Liver (tissue), 9 donors: ENCODE measurements around the gene ZNF334. TPM values are rescaled to one million over a fixed set of nuclear protein-coding genes. Genes with fewer than 3 reads are reported as not detected.

Source experiments
- DNase-seq: peaks from one replicate; pipeline ENCODE4 v3.0.0-alpha.2; 2017; ENCODE audit warnings: low spot score
- H3K27ac ChIP-seq, 2 donors: one replicate each; pipeline ENCODE4 v1.7.0; 2013; ENCODE audit warnings: inconsistent platforms in 2 of 2, low read length in 2 of 2, control low read depth in 1 of 2, low read depth in 1 of 2, mild to moderate bottlenecking in 1 of 2
- H3K27me3 ChIP-seq, 4 donors: one replicate each; pipeline versions ENCODE4 v1.6.1 to v1.7.0; 2013; ENCODE audit warnings: low read length in 3 of 4, inconsistent platforms in 1 of 4, mild to moderate bottlenecking in 1 of 4, moderate library complexity in 1 of 4; ENCODE audit not compliant: control insufficient read depth in 4 of 4, insufficient read depth in 4 of 4
- H3K36me3 ChIP-seq, 4 donors: one replicate each; pipeline versions ENCODE4 v1.6.1 to v1.7.0; 2013; ENCODE audit warnings: low read length in 3 of 4, mild to moderate bottlenecking in 3 of 4, low read depth in 1 of 4, moderate library complexity in 1 of 4; ENCODE audit not compliant: control insufficient read depth in 4 of 4, insufficient read depth in 3 of 4
- H3K4me1 ChIP-seq, 4 donors: one replicate each; pipeline versions ENCODE4 v1.6.1 to v1.7.0; 2013; ENCODE audit warnings: low read length in 3 of 4, mild to moderate bottlenecking in 3 of 4, moderate library complexity in 1 of 4; ENCODE audit not compliant: control insufficient read depth in 4 of 4, insufficient read depth in 4 of 4
- H3K4me3 ChIP-seq, 3 donors: one replicate each; pipeline versions ENCODE4 v1.6.1 to v1.7.0; 2013; ENCODE audit warnings: low read length in 3 of 3, control low read depth in 1 of 3, low read depth in 1 of 3, mild to moderate bottlenecking in 1 of 3
- H3K9ac ChIP-seq, 2 donors: one replicate each; pipeline ENCODE4 v1.7.0; 2013; ENCODE audit warnings: low read length in 2 of 2, mild to moderate bottlenecking in 2 of 2, moderate library complexity in 2 of 2, control low read depth in 1 of 2, low read depth in 1 of 2
- H3K9me3 ChIP-seq, 4 donors: one replicate each; pipeline versions ENCODE4 v1.6.1 to v1.7.0; 2013; ENCODE audit warnings: low read length in 3 of 4; ENCODE audit not compliant: control insufficient read depth in 4 of 4
- EGR1 ChIP-seq, 2 donors: IDR thresholded peaks; 2 replicates each; pipeline ENCODE4 v1.6.1; 2016 to 2018; ENCODE audit warnings: antibody characterized with exemption in 2 of 2, low read depth in 2 of 2
- FOXA1 ChIP-seq: IDR thresholded peaks from 2 replicates; pipeline ENCODE4 v1.6.1; 2016; ENCODE audit warnings: antibody characterized with exemption
- FOXA2 ChIP-seq: IDR thresholded peaks from 2 replicates; pipeline ENCODE4 v1.6.1; 2016; ENCODE audit warnings: antibody characterized with exemption
- GABPA ChIP-seq, 2 donors: IDR thresholded peaks in 1 of 2; conservative IDR thresholded peaks in 1 of 2; 2 replicates each; pipeline ENCODE4 v1.6.1; 2016; ENCODE audit warnings: antibody characterized with exemption in 2 of 2, mild to moderate bottlenecking in 1 of 2, moderate library complexity in 1 of 2
- HNF4A ChIP-seq, 2 donors: conservative IDR thresholded peaks; 2 replicates each; pipeline ENCODE4 v1.6.1; 2016; ENCODE audit warnings: antibody characterized with exemption in 2 of 2, mild to moderate bottlenecking in 2 of 2
- HNF4G ChIP-seq: IDR thresholded peaks from 2 replicates; pipeline ENCODE4 v1.6.1; 2016; ENCODE audit warnings: antibody characterized with exemption
- JUND ChIP-seq, 2 donors: IDR thresholded peaks; 2 replicates each; pipeline ENCODE4 v1.6.1; 2016; ENCODE audit warnings: antibody characterized with exemption in 2 of 2
- NR2F2 ChIP-seq: IDR thresholded peaks from 2 replicates; pipeline ENCODE4 v1.6.1; 2016; ENCODE audit warnings: antibody characterized with exemption
- RAD21 ChIP-seq, 2 donors: IDR thresholded peaks; 2 replicates each; pipeline ENCODE4 v1.6.1; 2016; ENCODE audit warnings: antibody characterized with exemption in 2 of 2, mild to moderate bottlenecking in 2 of 2
- RXRA ChIP-seq, 2 donors: IDR thresholded peaks; 2 replicates each; pipeline ENCODE4 v1.6.1; 2017 to 2018; ENCODE audit warnings: antibody characterized with exemption in 2 of 2, mild to moderate bottlenecking in 1 of 2
- SP1 ChIP-seq: IDR thresholded peaks from 2 replicates; pipeline ENCODE4 v1.6.1; 2018; ENCODE audit warnings: antibody characterized with exemption, mild to moderate bottlenecking
- TAF1 ChIP-seq: conservative IDR thresholded peaks from 2 replicates; pipeline ENCODE4 v1.6.1; 2016; ENCODE audit warnings: antibody characterized with exemption, mild to moderate bottlenecking
- YY1 ChIP-seq: IDR thresholded peaks from 2 replicates; pipeline ENCODE4 v1.6.1; 2016; ENCODE audit warnings: antibody characterized with exemption, mild to moderate bottlenecking
- WGBS: extraction: QIAGEN DNeasy Blood & Tissue Kit; methylation state at CpG from one replicate; pipeline ENCODE4 v1.1.7; 2013; 5-methylcytosine and 5-hydroxymethylcytosine counted together
- polyA plus RNA-seq, 2 donors: library from polyadenylated mRNA; stranded (reverse) in 1 of 2; unstranded in 1 of 2; fragments of 200-250 nt in 1 of 2; fragments of >200 nt in 1 of 2; fragmentation: Nextera tagmentation in 1 of 2; extraction: Ambion mirVana in 1 of 2; gene quantifications; one replicate each; pipeline versions ENCODE4 v1.2.1 to v1.2.3, GENCODE V29; 2013 to 2015
- total RNA-seq, 2 donors: library from RNA; depleted of rRNA; stranded (reverse); fragments of >200 nt; gene quantifications; one replicate each; pipeline ENCODE4 v1.2.3, GENCODE V29; 2014
- TF ChIP-seq, protein P1 (sequence below): IDR thresholded peaks from 2 replicates; pipeline ENCODE4 v1.6.1; 2016; ENCODE audit warnings: antibody characterized with exemption
- TF ChIP-seq, protein P2 (sequence below): fragments of 150-350 bp; IDR thresholded peaks from 2 replicates; pipeline ENCODE4 v1.5.1; 2017; ENCODE audit warnings: improper control_type of control experiment, low read depth, low read length; ENCODE audit not compliant: missing input control
- TF ChIP-seq, protein P3 (sequence below): IDR thresholded peaks from 2 replicates; pipeline ENCODE4 v1.6.1; 2016; ENCODE audit warnings: antibody characterized with exemption
- TF ChIP-seq, protein P4 (sequence below): IDR thresholded peaks from 2 replicates; pipeline ENCODE4 v1.6.1; 2016; ENCODE audit warnings: antibody characterized with exemption, mild to moderate bottlenecking
- TF ChIP-seq, protein P5 (sequence below): IDR thresholded peaks from 2 replicates; pipeline ENCODE4 v1.6.1; 2016; ENCODE audit warnings: antibody characterized with exemption
- donor health status: healthy.
- donor health status: healthy.
- donor health status: healthy.
- donor health status: healthy.
- donor health status: healthy.

The ZNF334 gene
- total and polyA plus RNA-seq, 4 donors, result 0.65 to 3.3 (median 1.2) TPM

DNA sequence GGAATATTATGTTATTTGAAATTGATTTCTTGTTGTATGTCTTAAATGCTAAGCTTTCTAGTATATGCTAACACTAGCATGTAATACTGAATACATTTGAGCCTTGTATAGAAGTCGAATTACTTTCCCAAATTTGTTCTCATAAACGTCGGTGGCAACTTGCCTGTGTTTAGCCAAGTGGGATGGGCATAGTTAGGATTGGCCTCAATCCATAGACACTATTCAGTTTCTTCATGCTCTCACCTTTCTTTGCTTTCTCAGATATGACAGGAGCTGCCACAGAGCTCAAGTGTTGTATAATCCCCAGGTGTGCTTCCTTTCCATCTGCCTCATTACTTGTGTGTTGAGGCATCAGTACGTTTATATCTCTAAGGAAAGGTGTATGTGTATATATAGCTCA is 19.3 kb downstream of the ZNF334 start:
- WGBS, result 80% methylated on average over 4 of the region's 4 CpGs
- no peak overlapping the region for H3K27ac ChIP-seq
- DNase-seq, result no peak
- H3K9ac ChIP-seq, result no peak overlapping the region
- H3K27me3 ChIP-seq, result peaks cover 0 to 3% (median 0%) of the 10 kb centered on the region in 4 donors
- H3K9me3 ChIP-seq, result peaks cover under 1 to 24% (median 15%) of the 10 kb centered on the region in 4 donors
- no peaks in the 10 kb centered on the region for H3K4me1 ChIP-seq
- TF ChIP-seq YY1, result no peak
- TF ChIP-seq, protein P1, sequence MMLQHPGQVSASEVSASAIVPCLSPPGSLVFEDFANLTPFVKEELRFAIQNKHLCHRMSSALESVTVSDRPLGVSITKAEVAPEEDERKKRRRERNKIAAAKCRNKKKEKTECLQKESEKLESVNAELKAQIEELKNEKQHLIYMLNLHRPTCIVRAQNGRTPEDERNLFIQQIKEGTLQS, result no peak
- TF ChIP-seq FOXA1, result no peak
- TF ChIP-seq SP1, result no peak
- TF ChIP-seq HNF4A (conservative IDR thresholded peaks at IDR 0.05), result no peak
- no peak for TF ChIP-seq JUND (IDR thresholded peaks at IDR 0.05)
- TF ChIP-seq, protein P2, sequence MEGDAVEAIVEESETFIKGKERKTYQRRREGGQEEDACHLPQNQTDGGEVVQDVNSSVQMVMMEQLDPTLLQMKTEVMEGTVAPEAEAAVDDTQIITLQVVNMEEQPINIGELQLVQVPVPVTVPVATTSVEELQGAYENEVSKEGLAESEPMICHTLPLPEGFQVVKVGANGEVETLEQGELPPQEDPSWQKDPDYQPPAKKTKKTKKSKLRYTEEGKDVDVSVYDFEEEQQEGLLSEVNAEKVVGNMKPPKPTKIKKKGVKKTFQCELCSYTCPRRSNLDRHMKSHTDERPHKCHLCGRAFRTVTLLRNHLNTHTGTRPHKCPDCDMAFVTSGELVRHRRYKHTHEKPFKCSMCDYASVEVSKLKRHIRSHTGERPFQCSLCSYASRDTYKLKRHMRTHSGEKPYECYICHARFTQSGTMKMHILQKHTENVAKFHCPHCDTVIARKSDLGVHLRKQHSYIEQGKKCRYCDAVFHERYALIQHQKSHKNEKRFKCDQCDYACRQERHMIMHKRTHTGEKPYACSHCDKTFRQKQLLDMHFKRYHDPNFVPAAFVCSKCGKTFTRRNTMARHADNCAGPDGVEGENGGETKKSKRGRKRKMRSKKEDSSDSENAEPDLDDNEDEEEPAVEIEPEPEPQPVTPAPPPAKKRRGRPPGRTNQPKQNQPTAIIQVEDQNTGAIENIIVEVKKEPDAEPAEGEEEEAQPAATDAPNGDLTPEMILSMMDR, result no peak
- TF ChIP-seq TAF1, result no peak
- TF ChIP-seq, protein P3, sequence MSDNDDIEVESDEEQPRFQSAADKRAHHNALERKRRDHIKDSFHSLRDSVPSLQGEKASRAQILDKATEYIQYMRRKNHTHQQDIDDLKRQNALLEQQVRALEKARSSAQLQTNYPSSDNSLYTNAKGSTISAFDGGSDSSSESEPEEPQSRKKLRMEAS, result no peak
- no peak for TF ChIP-seq RXRA (IDR thresholded peaks at IDR 0.05)
- TF ChIP-seq EGR1 (IDR thresholded peaks at IDR 0.05; ENCODE audit: low read depth in 2 of 2), result no peak
- no peaks in the 10 kb centered on the region for H3K36me3 ChIP-seq
- H3K4me3 ChIP-seq, result no peak overlapping the region

DNA sequence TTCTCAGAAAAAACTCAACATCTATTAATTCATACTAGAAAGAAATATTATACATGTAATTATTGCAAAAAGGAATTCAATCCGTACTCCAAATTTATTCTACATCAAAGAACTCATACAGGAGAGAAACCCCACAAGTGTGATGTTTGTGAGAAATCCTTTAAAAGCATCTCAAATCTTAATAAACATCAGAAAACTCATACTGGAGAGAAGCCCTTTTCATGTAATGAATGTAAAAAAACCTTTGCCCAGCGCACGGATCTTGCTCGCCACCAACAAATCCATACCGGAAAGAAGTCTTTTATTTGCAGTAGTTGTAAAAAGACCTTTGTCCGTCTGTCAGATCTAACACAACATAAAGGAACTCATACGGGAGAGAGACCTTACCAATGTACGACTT is 22.0 kb downstream of the ZNF334 start:
- H3K9me3 ChIP-seq, result peaks cover 0 to 8% (median 4%) of the 10 kb centered on the region in 4 donors
- no peaks in the 10 kb centered on the region for H3K4me1 ChIP-seq
- no peak for DNase-seq
- no peak overlapping the region for H3K27ac ChIP-seq
- WGBS, result 76% methylated on average over 8 of the region's 8 CpGs
- H3K9ac ChIP-seq, result no peak overlapping the region
- no peaks in the 10 kb centered on the region for H3K36me3 ChIP-seq
- peaks cover 0 to 3% (median 0%) of the 10 kb centered on the region in 4 donors for H3K27me3 ChIP-seq
- TF ChIP-seq, protein P2, result no peak
- TF ChIP-seq, protein P1, result no peak
- TF ChIP-seq NR2F2 (no peak), YY1 (no peak), RAD21 (IDR thresholded peaks at IDR 0.05) (no peak), HNF4A (conservative IDR thresholded peaks at IDR 0.05) (no peak), GABPA (IDR thresholded peaks at IDR 0.05 in 1 of 2, conservative IDR thresholded peaks at IDR 0.05 in 1 of 2) (no peak), FOXA2 (no peak), HNF4G (no peak)
- TF ChIP-seq, protein P4, sequence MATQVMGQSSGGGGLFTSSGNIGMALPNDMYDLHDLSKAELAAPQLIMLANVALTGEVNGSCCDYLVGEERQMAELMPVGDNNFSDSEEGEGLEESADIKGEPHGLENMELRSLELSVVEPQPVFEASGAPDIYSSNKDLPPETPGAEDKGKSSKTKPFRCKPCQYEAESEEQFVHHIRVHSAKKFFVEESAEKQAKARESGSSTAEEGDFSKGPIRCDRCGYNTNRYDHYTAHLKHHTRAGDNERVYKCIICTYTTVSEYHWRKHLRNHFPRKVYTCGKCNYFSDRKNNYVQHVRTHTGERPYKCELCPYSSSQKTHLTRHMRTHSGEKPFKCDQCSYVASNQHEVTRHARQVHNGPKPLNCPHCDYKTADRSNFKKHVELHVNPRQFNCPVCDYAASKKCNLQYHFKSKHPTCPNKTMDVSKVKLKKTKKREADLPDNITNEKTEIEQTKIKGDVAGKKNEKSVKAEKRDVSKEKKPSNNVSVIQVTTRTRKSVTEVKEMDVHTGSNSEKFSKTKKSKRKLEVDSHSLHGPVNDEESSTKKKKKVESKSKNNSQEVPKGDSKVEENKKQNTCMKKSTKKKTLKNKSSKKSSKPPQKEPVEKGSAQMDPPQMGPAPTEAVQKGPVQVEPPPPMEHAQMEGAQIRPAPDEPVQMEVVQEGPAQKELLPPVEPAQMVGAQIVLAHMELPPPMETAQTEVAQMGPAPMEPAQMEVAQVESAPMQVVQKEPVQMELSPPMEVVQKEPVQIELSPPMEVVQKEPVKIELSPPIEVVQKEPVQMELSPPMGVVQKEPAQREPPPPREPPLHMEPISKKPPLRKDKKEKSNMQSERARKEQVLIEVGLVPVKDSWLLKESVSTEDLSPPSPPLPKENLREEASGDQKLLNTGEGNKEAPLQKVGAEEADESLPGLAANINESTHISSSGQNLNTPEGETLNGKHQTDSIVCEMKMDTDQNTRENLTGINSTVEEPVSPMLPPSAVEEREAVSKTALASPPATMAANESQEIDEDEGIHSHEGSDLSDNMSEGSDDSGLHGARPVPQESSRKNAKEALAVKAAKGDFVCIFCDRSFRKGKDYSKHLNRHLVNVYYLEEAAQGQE, result no peak
- TF ChIP-seq, protein P5, sequence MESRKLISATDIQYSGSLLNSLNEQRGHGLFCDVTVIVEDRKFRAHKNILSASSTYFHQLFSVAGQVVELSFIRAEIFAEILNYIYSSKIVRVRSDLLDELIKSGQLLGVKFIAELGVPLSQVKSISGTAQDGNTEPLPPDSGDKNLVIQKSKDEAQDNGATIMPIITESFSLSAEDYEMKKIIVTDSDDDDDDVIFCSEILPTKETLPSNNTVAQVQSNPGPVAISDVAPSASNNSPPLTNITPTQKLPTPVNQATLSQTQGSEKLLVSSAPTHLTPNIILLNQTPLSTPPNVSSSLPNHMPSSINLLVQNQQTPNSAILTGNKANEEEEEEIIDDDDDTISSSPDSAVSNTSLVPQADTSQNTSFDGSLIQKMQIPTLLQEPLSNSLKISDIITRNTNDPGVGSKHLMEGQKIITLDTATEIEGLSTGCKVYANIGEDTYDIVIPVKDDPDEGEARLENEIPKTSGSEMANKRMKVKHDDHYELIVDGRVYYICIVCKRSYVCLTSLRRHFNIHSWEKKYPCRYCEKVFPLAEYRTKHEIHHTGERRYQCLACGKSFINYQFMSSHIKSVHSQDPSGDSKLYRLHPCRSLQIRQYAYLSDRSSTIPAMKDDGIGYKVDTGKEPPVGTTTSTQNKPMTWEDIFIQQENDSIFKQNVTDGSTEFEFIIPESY, result no peak
- TF ChIP-seq, protein P3, result no peak
- no peak overlapping the region for H3K4me3 ChIP-seq
